ENCODE data around the gene ANO6.

Gene ANO6

GRCh38 chr12:45409966-45410365 is 194.1 kb downstream of the ANO6 start:
- H3K4me3 ChIP-seq (replicated peaks; ENCODE audit: low read depth, low read length): no peak overlapping the region
- no peak for DNase-seq (ENCODE audit: extremely low read depth, insufficient read length)
- no peaks in the 10 kb centered on the region for H3K27me3 ChIP-seq (replicated peaks; ENCODE audit: control insufficient read depth, insufficient read depth, low read length)
- no peak for TF ChIP-seq CTCF (IDR thresholded peaks at IDR 0.05; ENCODE audit: insufficient read depth, low read length, poor library complexity, severe bottlenecking)
- H3K36me3 ChIP-seq (ENCODE audit: control insufficient read depth, insufficient read depth, low read length): peaks cover 15% of the 10 kb centered on the region

- H3K4me3 ChIP-seq (replicated peaks; ENCODE audit: low read depth, low read length): no peak overlapping the region
- H3K36me3 ChIP-seq (ENCODE audit: control insufficient read depth, insufficient read depth, low read length): peaks cover 12% of the 10 kb centered on the region
Measured at GRCh38 chr12:45411626-45412025, 195.7 kb downstream of the ANO6 start.

GRCh38 chr12:45415393-45415817 is 199.5 kb downstream of the ANO6 start:
- no peak for TF ChIP-seq CTCF (IDR thresholded peaks at IDR 0.05; ENCODE audit: insufficient read depth, low read length, poor library complexity, severe bottlenecking)
- no peak overlapping the region for H3K4me3 ChIP-seq (replicated peaks; ENCODE audit: low read depth, low read length)
- H3K27me3 ChIP-seq (replicated peaks; ENCODE audit: control insufficient read depth, insufficient read depth, low read length): no peaks in the 10 kb centered on the region
- H3K36me3 ChIP-seq (ENCODE audit: control insufficient read depth, insufficient read depth, low read length): peaks cover 4% of the 10 kb centered on the region
- DNase-seq (ENCODE audit: extremely low read depth, insufficient read length): peak; percentile 62

More at GRCh38 chr12:45411626-45412025, 195.7 kb downstream of the ANO6 start:
- no peak for TF ChIP-seq CTCF (IDR thresholded peaks at IDR 0.05; ENCODE audit: insufficient read depth, low read length, poor library complexity, severe bottlenecking)
- no peak for DNase-seq (ENCODE audit: extremely low read depth, insufficient read length)
- H3K27me3 ChIP-seq (replicated peaks; ENCODE audit: control insufficient read depth, insufficient read depth, low read length): no peaks in the 10 kb centered on the region

GRCh38 chr12:45416126-45416525 is 200.2 kb downstream of the ANO6 start:
- peaks cover 4% of the 10 kb centered on the region for H3K36me3 ChIP-seq (ENCODE audit: control insufficient read depth, insufficient read depth, low read length)
- DNase-seq (ENCODE audit: extremely low read depth, insufficient read length): no peak
- no peak overlapping the region for H3K4me3 ChIP-seq (replicated peaks; ENCODE audit: low read depth, low read length)
- no peaks in the 10 kb centered on the region for H3K27me3 ChIP-seq (replicated peaks; ENCODE audit: control insufficient read depth, insufficient read depth, low read length)
- no peak for TF ChIP-seq CTCF (IDR thresholded peaks at IDR 0.05; ENCODE audit: insufficient read depth, low read length, poor library complexity, severe bottlenecking)

- DNase-seq (ENCODE audit: extremely low read depth, insufficient read length): no peak
- Histone ChIP-seq H3K36me3 (ENCODE audit: control insufficient read depth, insufficient read depth, low read length) (no peaks in the 10 kb centered on the region; the same call in 1 of the 2 replicates), H3K4me3 (replicated peaks; ENCODE audit: low read depth, low read length) (no peak overlapping the region), H3K27me3 (replicated peaks; ENCODE audit: control insufficient read depth, insufficient read depth, low read length) (no peaks in the 10 kb centered on the region)
- no peak for TF ChIP-seq CTCF (IDR thresholded peaks at IDR 0.05; ENCODE audit: insufficient read depth, low read length, poor library complexity, severe bottlenecking)
Measured at GRCh38 chr12:45418520-45418919, 202.6 kb downstream of the ANO6 start.

GRCh38 chr12:45419317-45419814 is 203.5 kb downstream of the ANO6 start:
- TF ChIP-seq CTCF (IDR thresholded peaks at IDR 0.05; ENCODE audit: insufficient read depth, low read length, poor library complexity, severe bottlenecking): no peak
- DNase-seq (ENCODE audit: extremely low read depth, insufficient read length): peak; percentile 10
- Histone ChIP-seq H3K4me3 (replicated peaks; ENCODE audit: low read depth, low read length) (no peak overlapping the region), H3K27me3 (replicated peaks; ENCODE audit: control insufficient read depth, insufficient read depth, low read length) (no peaks in the 10 kb centered on the region), H3K36me3 (ENCODE audit: control insufficient read depth, insufficient read depth, low read length) (no peaks in the 10 kb centered on the region; the same call in 1 of the 2 replicates)
